GM10847 (cell line): ENCODE measurements around the gene TNNI3.

Source experiments
- POLR2A ChIP-seq: IDR thresholded peaks from 2 replicates; pipeline ENCODE4 v1.6.1; 2011; ENCODE audit not compliant: insufficient read length; ENCODE audit errors: extremely low read depth

TNNI3 gene

DNA sequence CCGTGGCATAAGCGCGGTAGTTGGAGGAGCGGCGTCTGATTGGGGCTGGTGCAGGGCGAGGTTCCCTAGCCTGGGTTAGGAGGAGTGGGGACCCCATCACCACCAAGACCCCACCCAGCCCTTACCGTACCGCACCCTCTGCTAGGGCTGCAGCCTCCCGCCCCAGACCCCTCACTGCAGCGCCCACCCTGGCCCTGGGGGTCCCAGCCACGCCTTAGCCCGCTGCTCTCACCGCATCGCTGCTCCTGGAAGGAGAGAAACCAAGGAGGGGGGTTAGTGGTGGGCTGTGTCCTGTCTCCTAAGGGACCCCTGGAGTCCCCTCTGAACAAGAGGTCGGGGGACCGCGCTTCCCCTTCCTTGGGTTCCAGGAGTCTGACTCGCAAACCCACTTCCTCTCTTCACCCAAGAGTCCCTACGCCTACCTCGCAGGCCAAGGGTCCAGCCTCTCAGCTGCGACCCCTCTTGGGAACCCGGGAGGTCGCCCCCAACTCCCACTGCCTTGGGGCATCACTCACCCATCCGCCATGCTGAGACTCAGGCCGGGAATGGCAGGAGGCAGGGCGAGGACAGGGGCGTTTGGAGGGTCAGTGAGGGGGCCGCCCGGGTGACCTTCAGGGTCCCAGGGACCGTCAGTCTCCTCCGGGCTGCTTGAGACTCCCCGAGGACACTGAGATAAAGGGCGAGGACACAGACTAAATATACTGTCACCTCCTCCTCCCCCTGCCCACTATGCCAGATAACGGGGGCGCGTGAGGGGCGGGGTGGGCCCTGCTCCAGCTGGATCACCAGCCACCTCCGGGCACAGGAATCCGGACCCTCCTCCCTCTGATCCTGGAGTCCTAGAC, at the start of gene TNNI3:
TSS of gene TNNI3 (minus strand) at position 669 of the 845 bp plus-strand sequence. CDS start at position 526, 143 bp downstream.
- TF ChIP-seq POLR2A = no peak

DNA sequence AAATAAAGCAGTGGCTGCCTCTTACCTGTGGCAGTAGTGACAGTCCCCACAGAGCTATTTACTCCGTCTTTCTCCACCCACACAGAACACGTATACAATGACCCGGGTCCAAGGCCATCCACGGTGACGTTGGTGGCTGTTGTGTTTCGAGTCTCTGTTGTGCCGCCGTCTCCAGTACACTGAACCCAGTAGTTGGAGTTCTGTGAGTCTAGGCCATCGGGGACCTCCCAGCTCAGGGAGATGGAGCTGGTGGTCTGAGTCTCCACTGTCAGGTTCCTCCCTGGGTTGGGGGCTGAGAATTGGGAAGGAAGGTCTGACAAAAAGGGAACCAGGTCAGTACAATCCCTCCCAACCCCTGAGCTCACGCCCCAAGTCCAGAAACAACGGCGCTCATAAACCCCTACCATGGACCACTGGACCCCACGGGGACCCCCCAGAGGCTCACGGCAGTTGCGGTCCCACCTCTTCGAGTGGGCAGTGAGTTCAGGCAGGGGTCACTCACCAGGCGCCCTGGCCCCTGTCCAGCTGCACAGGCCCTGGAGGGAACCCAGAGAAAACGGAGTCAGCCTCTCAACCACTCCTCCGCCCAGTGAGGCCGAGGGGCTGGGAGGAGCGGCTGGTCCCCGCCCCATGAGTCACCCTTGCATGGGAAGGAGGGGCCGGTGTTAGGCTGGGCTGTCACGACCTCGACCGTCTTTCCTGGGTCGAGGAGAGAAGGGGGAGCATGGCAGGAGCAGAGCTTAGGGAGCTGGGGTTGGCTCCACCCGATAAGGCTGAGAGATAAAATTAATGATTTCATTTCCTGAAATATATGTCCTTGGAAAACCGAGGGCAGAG, 49.4 kb upstream of the TNNI3 start:
- TF ChIP-seq POLR2A = no peak

DNA sequence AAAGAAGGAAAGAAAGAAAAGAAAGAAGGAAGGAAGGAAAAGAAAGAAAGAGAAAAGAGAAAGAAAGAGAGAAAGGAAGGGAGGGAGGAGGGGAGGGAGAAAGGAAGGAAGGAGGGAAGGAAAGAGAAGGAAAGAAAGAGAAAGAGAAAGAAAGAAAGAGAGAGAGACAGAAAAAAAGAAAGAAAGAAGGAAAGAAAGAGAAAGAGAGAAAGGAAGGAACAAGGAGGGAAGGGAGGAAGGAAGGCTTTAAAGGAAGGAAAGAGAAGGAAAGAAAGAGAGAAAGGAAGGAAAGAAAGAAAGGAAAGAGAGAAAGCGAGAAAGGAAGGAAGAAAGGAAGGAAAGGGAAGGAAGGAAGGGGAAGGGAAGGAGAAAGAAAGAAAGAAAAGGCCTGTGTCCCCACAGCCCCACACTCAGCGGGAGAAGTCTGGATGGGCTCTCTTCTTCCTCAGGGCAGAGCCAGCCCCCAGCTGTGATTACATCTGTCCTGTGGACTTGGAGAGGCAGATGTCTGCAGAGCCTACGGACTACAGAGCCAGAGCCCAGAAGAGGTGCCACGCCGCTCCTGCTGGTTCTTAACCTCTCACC, 42.2 kb upstream of the TNNI3 start:
- TF ChIP-seq POLR2A = no peak

DNA sequence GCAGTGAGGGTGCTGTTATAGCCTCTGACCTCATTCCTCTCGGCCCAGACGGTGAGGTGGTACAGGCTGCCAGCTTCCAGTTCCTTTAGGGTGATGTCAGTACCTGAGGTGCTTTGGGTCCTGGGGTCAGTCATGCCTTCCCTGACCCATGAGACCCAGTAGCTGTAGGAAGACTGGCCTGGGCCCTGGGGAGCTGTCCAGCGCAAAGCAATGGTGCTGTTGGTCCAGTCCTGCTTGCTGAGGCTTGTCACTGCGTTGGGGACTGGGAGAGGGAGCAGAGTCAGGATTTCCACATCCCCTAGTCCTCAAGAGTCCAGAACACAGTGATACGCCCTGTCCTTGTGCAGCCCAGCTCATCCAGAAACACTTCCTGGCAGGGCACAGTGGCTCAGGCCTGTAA, 41.1 kb upstream of the TNNI3 start:
- TF ChIP-seq POLR2A = no peak

DNA sequence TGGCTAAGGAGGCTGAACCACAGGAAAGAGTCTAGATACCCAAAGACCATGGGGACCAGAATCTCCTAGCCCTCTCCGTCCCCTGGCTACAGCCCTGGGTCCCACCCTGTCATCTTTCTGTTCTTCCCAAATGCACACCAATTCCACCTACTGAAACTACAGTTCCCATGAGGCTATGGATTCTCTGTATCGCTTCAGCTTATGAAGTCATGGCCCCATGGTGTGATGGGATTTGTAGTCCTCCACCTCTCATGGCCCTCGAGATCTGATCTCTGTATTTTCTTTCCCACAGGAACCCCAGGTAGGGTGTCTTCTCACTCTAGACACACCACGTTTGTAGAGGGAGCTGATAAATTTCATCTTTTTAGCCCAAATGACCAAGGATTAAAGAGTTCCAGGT, 40.0 kb upstream of the TNNI3 start:
- TF ChIP-seq POLR2A = no peak

DNA sequence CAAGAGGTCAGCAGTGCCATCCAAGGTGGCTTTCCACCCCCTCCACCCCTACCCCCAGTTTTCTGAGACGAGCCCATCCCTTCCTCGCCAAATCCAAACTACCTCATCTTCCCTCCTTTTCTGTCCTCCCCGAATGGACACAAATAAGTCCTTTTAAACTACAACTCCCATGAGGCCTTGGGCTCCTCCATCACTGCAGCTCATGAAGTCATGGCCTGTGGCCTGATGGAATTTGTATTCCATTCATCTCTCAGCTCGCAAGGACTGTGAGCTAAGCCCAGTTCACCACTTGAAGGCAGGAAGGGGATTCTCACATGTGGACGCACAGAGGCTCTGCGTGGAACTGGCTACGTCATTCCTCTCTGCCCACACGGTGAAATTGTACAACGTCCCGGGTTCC, 39.3 kb upstream of the TNNI3 start:
- no peak for TF ChIP-seq POLR2A

DNA sequence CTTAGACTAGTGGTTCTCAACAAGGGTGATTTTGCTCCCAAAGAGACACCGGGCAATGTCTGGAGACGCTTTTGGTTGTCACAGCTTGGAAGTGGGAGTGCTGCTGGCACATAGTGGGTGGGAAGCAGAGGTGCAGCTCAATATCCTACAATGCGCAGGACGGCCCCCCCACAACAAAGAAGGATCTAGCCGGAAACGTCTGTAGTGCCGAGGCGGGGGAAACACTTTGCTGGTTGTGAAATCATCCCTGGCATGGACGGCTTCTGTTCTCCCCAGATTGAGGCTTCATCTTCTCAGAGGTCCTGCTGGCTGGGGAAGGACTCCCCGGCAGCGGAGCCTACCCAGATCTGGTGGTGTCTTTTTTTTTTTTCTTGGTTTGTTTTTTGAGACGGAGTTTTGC, 35.9 kb upstream of the TNNI3 start:
- TF ChIP-seq POLR2A = no peak

DNA sequence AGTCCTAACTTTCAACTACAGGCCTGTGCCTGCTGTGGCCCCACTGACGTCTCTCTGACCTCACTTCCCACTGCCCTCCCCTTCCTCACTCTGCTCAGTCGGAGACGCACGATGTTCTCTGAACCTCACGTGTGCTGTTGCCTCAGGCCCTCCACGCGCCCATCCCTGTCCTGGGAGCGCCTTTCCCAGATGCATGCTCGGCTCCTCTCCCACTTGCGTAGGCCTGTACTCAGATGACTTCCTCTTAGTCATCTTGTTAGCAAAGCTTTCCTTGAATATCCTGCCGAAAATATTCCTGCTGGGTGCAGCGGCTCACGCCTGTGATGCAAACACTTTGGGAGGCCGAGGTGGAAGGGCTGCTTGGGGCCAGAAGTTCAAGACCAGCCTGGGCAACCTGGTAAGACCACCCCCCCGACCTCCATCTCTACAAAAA, 31.9 kb upstream of the TNNI3 start:
- no peak for TF ChIP-seq POLR2A

DNA sequence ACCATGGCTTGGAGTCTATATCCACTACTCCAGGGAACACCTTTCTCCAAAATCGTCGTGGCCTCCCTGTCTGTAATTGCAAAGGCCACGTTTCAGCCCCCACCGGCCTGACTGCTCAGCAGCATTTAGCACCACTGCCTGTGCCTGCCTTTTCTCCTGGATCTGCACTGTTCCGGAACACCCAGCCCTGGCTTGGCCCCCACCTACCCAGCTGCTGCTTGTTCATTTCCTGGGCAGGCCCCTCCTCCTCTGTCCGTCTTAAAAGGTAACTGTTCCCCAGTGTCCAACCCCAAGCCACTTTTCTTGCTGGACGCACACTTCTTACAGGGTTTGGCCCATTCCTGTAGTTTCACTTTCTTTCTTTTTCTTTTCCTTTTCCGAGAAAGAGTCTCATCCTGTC, 31.1 kb upstream of the TNNI3 start:
- TF ChIP-seq POLR2A = no peak

DNA sequence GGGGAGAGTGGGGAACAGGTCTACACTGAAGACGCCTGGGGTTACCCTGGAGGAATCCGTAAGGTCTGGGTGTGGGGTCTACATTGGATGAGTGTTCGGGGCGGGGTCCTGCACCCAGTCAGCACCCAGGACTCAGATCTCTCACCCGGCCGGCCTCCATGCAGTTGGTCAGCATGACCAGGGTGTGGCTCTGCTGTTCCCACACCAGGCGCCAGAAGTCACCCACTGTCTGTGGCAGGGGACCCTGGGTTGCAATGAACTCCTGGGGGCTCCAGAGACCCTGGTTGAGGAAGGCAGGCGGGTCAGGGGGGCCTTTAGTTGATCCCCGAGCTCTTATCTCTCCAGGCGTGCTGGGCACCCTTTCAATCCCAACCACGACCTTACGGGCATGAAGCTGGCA, 28.5 kb upstream of the TNNI3 start:
- TF ChIP-seq POLR2A = no peak

DNA sequence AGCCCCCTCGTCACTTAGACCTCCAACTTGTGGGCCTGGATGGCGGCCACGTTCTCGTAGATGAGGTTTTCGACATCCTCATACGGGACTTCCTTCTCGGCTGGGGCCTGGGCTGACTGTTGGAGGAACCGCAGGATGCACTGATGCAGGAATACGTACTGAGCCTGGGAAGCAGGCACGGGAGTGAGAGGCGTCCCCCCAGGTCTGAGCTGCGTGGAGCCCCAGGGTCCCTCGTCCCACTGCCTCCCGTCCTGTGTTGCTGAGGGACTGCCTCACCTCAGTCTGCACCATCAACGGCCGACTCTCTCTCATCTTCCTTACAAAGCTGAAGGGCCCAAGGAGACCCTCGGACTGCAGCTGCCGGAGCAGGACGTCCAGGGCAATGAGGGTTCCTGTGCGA, 24.2 kb upstream of the TNNI3 start:
- TF ChIP-seq POLR2A = no peak

DNA sequence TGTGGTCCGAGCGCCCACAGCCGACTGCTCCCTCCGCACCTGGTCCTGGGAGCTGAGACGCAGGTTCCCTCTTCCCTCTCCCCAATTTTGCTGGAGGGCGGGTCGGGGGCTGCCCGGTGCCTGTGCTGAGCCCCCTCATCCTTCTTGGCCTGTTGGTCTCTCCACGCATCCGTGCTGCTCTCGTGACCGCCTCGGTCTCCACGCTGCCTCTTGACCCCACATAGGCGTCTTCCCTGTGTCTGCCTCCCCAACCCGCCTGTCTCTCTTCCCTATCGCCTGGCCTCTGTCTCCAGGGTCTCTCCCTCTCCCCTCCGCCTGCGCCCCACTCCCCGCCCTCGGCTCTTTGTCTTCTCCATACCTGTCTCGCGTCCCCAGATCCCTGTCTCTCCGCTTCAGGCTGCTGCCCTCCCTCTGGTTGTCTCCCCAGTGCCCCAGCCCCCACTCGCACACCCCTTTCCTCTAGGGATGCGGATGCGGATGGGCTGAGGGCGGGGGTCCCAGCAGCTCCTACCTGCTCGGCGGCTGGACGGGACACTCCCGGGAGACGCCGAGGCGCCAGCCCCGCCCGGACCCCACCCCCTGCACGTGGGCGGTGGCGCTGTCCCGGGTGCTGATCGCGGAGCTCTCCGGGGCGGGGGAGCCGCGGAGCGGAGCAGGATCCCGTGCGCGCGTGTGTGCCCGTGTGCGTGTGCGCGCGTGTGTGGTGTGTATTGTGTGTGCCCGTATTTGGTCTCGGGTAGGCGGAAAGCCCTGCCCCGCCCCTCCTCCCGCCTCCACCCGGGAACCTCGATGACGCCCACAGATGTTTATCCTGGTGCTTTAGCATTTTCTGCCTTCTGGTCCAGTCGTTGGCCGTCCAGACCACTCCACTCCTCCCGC, 22.3 kb upstream of the TNNI3 start, which contains the start of gene SYT5:
TSS of gene SYT5 (minus strand) at position 684 of the 879 bp plus-strand sequence. CDS start 1,248 bp downstream, outside the sequence.
- TF ChIP-seq POLR2A = no peak

DNA sequence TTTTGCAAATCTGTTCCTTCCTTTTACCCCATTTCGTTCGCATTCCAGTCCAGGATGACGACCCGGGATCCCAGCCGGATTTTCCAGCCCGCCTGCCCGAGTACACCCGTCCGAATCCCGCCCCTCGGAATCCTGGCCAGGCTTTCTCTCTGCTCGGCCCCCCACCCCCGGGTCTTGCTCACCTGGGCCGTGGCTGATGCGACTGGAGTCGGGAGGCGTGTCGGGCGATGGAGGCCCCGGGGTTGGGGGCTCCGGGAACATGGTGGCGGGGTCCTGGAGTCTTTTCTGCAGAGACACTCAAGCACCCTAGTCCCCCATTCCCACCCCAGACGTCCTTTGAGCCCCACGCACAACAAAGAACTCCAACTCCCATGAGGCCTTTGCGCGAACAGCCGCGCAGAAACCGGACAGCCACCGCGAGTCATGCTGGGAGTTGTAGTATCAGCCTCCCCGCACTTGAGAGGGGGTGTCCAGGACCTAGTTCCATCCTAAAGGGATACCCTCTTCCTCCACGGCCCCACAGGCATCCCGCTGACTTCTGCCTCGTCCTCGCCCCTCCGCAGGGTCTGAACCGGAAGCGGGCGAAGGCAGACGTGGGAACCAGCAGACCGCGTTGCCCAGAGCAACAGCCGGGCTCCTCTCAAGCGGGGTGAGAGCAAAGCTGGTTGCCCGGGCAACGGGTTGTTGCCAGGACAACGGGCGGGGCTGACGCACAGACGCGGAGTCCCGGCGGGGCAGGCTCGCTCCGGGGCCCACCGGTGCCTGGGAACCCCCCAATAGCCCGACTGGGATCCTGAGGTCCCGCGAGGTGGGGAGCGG, 21.5 kb upstream of the TNNI3 start:
- TF ChIP-seq POLR2A = no peak

DNA sequence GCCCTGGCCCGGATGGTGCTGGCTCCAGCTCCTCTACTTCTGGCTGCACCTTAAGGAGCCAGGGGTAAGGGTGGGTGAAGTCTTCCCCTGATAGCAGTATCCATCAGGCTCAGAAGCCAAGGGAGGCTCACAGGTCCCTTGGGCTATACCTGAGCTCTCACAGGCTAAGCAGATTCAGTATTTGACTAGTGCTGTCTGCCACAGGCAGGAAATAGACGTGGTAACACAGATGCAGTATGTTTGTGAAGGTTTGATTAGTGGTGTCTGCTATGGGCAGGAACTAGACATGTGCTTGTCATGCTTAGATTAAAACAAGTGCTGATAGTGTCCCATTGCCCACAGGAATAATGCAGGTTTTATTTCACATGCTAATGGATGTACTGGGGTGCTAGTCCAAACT, 18.5 kb upstream of the TNNI3 start:
- no peak for TF ChIP-seq POLR2A
